Activated T-cell treated with anti-CD3 and anti-CD28 coated beads, Interleukin-2, amount 50 U/mL, for 1 hour (primary cell): ENCODE results near the gene FGD6.
"Not testable (repeated sequence)": the region's sequence is repeated elsewhere in the genome, so short reads cannot be mapped to it uniquely, and the experiment has no call there.

Experiments
- DNase-seq: peaks from one replicate; pipeline ENCODE4 v3.0.0-alpha.2; 2020

Gene FGD6

DNA sequence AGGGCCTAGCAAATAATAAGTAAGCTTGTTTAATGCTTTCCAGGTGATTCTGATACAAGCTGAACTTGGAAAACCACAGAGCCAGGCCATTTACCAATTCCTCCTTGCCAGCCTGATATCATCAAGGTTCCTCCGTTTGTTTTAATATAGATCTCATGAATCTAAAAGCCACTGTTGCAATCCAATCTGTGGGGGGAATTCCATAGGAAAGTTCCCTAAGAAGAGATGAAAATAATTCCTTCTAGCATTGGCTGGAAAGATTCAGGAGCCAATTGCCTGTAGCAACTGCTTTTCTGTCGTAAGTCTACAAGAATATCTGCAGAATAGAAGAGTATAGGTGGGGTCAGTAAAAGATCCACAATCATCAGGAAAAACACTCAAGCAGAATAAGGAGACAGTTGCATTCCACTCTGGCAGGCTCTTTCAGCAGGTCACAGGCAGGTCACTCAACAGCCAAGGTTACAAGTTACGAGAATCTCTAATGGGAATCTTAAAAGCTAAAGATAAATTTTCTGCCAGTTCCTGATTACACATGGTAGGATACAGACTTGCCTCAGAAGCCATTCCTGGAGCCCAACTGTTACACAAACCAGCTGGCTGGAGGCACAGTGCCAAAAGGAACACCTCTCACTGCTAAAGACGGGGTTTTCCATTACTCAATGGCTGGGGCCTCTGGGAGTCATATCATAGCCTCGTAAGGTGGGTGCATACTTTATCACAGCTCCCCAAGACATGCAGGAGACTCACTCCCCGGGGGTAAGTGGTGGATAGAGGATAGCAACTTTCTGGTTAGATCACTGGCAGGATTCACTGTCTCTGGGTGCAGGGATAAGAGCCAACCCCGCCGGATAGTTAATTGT lies 43.6 kb downstream of the FGD6 start:
- no peak for DNase-seq

DNA sequence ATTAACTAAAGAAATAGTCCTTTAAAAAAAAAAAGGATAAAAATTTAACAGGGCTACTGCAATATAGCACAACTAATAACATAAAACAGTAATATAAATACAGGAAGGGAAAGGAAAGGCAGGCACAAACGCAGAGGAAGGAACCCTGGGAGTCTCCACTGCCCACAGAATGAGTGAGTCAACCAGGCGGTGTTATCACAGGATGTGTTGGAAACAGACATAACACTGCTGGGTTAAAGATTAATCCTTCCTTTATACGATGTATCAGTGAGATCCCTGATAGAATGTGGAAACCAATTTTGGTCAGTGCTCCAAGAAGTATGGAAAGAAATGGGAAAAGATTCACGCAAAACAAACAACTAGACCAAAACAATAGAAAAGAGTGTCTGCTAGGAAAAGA lies 47.9 kb downstream of the FGD6 start:
- DNase-seq = no peak

DNA sequence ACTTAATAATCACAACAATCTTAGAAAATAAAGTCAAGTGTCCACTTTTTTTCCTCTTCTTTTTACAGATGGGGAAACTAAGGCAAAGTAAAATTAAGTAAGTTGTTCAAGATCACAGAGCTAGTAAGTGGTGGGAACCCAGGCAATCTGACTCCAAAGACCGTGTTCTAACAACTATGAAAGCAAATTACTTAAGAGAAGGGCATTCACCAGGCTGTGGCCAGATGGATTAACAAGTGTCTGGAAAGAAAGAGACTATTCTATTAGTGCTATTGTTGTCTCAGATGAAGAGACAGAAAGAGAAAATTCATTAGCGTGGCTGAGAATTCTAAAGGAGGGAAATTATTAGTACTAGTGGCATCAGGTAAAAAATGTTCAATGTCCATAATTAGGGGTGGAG lies 48.5 kb downstream of the FGD6 start:
- DNase-seq = no peak

DNA sequence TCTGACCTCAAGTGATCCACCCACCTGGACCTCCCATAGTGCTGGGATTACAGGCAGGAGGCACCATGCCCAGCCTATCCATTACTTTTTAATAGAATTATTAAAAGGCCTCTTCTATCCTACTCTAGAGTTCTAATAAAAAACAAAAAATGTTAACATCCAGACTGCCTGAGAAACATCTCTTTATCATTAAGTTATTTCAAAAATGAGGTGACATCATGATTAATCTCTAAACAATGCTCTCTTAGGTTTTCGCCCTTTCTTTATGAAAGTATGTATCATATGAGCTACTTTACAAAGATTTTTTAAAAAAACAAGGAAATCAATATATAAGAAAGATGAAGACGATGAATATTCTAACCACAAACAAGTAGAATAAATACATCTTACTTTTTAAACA lies 52.6 kb downstream of the FGD6 start:
- no peak for DNase-seq

DNA sequence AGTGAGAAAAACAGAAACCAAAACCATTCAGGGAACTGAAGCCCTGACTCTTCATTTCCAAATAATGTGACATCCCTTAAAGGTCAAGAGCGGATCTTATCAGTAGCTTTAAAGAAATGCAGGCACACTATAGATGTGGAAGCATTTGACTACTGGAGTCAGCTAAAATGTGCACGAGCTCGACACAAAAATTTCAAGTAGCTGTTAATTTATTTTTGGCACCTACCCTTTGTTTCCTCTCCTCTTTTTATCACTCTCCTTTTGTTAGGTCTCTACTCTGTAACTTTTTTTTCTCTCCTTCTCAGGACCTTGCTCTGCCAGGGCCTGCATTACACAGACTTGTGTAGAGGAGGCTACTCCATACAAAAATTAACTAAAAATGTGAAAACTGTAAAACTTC lies 58.3 kb downstream of the FGD6 start:
- DNase-seq = no peak

- no peak for DNase-seq
These were observed 65.4 kb downstream of the FGD6 start for GRCh38 chr12:95151821-95152220.

- no peak for DNase-seq
These were observed 65.9 kb downstream of the FGD6 start for GRCh38 chr12:95151406-95151805.

DNA sequence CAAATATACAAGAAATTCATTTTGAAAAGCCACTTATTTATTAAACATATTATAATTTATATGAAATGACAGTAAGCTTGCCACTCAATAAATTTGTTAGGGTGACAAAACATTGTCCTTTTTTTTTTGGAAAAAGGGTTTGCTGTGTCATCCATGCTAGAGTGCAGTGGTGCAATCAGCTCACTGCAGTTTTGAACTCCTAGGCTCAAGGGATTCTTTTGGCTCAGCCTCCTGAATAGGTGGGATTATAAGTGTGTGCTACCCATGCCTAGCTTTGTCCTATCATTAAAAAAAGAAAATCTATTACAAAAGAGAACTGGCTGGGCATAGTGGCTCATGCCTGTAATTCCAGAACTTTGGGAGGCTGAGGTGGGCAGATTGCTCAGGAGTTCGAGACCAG lies 66.8 kb downstream of the FGD6 start:
- DNase-seq = no peak

- no peak for DNase-seq
These were observed 69.4 kb downstream of the FGD6 start for GRCh38 chr12:95147866-95148265.

DNA sequence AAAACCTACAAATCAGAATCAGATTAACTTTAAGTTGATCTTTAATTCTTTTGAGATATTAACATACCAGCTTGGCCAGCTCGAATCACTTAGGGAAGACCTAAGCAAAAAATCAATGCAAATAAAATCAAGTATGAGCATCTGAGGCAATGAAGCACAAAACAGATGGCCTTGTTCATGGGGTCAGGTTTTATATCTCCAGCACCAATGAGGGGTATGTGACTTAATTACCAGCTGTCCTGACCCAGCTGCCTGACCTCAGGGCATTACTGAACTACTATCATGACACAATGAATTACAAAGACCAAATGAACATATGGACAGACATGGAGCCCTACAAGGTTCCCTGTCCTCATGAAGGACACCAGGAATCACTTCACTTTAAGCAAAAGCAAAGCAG lies 70.5 kb downstream of the FGD6 start:
- DNase-seq = no peak

- no peak for DNase-seq
These were observed 73.6 kb downstream of the FGD6 start for GRCh38 chr12:95143621-95144205.

- no peak for DNase-seq
These were observed 74.7 kb downstream of the FGD6 start for GRCh38 chr12:95142431-95143151.

DNA sequence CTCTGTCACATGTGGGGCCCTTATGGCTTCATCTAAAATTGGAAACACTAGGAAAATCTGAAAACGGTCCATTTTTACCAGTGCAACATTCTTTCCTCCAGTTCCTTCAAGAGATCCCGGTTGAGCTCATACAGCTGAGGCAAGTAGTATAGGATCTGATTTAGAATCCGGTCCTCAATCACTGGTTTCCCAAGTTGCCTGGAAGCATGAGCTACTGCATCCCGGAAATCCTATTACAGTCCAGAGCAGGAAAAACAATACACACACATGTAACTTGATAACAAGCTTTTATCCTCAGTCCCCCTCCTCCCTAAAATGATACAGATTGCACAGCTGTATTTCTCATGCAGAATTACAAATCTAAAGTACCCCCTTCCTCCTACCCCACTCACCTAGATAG lies 76.0 kb downstream of the FGD6 start:
- DNase-seq = no peak

- DNase-seq = not testable (repeated sequence)
These were observed 79.2 kb downstream of the FGD6 start for GRCh38 chr12:95138031-95138430.

- DNase-seq = no peak
These were observed 80.7 kb downstream of the FGD6 start for GRCh38 chr12:95136598-95136997.

DNA sequence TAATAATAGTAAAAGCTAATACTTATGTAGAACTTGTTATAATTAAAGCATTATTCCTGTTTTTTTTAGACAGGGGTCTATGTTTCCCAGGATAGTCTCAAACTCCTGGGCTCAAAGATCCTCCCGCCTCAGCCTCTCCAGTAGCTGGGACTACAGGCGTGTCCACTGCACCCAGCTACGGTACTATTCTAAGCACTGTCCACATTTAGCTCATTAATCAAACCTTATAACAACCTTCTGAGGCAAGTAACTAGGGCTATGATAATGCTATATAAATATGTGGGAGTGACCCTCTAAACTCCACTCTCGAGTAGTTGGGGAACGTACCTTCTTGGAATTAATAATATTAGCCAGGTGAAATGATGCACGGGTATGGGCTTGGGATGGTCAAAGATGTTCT lies 83.2 kb downstream of the FGD6 start:
- DNase-seq = no peak

DNA sequence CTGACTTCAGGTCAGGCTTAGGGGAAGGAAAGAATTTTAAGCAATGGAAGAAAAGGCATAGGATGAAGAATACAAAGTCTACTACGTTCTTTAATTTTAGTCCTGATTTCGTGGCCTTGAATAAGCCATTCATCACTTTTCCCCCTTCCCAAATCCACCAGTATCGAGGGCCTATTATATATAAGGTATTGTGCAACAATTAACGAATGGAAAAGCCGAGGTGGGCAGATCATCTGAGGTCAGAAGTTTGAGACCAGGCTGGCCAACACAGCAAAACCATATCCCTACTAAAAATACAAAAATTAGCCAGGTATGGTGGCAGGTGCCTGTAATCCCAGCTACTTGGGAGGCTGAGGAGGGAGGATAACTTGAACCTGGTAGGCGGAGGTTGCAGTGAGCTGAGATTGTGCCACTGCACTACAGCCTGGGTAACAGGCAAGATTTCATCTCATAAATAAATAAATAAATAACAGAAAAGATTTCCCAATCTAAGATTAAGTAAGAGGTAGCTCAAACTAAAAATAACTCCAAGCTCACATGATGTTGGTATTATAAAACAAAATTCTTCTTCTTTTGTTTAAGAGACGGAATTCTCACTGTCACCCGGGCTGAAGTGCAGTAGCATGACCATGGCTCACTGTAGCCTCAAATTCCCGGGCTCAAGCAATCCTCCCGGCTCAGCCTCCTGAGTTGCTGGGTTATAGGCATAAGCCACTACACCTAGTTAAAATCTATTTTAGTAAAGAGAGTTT lies 85.5 kb downstream of the FGD6 start:
- no peak for DNase-seq

DNA sequence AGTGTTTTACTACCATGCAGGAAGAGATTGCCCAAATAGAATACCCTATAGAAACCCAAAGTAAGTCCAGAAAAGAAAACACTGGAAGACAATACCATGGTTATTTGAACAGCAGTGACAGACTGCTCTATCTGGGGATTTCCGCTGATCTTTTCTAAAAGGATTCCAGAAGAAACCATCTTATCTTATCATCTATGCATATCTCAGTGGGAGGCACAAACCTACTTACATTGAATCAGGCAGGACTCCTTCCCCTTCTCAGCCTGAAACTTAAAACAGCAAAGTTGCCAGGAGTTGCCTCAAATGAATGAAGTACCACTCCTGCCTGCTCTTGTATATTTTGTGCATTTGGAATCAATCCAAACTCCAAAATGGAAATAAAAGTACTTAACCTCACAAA lies 87.2 kb downstream of the FGD6 start:
- no peak for DNase-seq

GRCh38 chr12:95129115-95129514 lies 88.2 kb downstream of the FGD6 start:
- DNase-seq = no peak

- no peak for DNase-seq
These were observed 90.5 kb downstream of the FGD6 start for GRCh38 chr12:95126736-95127135.

DNA sequence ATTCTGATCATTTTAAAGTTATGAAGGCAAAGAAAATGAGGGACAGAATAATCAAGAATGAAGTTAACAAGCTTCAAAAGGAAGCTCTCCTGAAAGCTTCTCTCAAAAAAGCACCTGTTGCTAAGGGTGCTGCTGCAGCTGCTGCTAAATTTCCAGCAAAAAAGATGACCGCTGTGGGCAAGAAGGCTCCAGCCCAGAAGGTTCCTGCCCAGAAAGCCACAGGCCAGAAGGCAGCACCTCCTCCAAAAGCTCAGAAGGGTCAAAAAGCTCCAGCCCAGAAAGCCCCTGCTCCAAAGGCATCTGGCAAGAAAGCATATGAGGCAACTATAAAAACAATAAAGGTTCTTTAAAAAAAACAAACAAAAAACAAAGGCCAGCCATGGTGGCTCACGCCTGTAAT lies 91.2 kb downstream of the FGD6 start:
- DNase-seq = no peak

DNA sequence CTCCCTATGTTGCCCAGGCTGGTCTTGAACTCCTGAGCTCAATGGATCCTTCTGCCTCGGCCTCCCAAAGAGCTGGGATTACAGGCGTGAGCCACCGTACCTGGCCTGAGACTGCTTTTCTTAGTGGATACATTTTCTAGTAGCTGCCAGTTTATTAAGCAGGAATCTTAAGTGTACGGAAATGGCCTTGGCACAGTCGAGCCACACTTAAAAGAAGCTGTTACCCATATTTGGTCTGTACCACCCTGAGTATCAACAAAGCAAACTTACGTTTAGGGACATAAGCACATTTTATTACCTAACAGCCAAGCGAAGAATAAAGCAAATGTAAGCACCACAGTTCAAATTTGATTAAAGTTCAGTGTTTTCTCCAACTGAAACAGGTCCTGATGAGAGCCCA lies 93.2 kb downstream of the FGD6 start:
- no peak for DNase-seq

DNA sequence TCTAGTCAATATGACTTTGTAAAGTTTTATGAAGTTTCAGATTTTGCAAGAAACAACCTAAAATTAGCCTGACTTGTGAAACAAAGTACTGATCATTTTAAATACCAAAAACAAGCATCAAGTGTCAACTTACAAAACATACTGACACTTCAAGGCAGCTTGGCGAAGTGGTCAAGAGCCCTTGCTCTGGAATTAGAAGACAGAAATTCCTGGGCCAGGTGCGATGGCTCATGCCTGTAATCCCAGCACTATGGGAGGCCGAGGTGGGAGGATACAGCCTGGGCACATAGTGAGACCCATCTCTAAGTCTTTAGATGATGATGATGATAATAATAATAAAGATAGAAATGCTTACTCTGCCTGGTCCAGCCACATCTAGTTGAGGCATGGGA lies 98.5 kb downstream of the FGD6 start:
- DNase-seq = no peak
